OCI-LY7 (cell line): ENCODE measurements around the gene TOX3. TPM values are rescaled to one million over a fixed set of nuclear protein-coding genes. Genes with fewer than 3 reads are reported as not detected.

ENCODE experiments used
- BruUV-seq: library from RNA; stranded (reverse); fragments of 400-500 nt; replicated peaks from 2 replicates; lab custom pipeline; 2021; lab: Mats Ljungman, UMichigan
- CTCF ChIA-PET: fragments of 300-600 bp; sonication (Branson Sonifier 250); formaldehyde crosslinking; loops from one replicate; lab custom pipeline; 2022; ENCODE audit warnings: antibody characterized with exemption; ENCODE audit not compliant: unreplicated experiment; lab: Charles Lee
- POLR2A ChIA-PET: fragments of 300-600 bp; sonication (Branson Sonifier 250); formaldehyde crosslinking; loops from one replicate; lab custom pipeline; 2022; ENCODE audit warnings: antibody characterized with exemption; lab: Charles Lee
- DNase-seq: peaks from one replicate; pipeline ENCODE4 v3.0.0-alpha.2; 2015; ENCODE audit warnings: low spot score
- H2AFZ ChIP-seq: fragments of 200-600 bp; sonication (generic), shearing (Covaris generic); 2 replicates; pipeline ENCODE4 v1.6.1; 2014; ENCODE audit warnings: mild to moderate bottlenecking, antibody characterized with exemption, low read length, moderate library complexity
- H3K27ac ChIP-seq: fragments of 200-600 bp; sonication (generic); 2 replicates; pipeline ENCODE4 v1.5.1; 2014; ENCODE audit warnings: mixed run types, low read depth, mild to moderate bottlenecking, moderate library complexity, low read length, inconsistent platforms; ENCODE audit not compliant: poor library complexity, severe bottlenecking
- H3K36me3 ChIP-seq: fragments of 200-600 bp; sonication (generic); 2 replicates; pipeline ENCODE4 v1.6.1; 2014; ENCODE audit warnings: mild to moderate bottlenecking, antibody characterized with exemption, low read length, moderate library complexity, mixed read lengths; ENCODE audit not compliant: insufficient read depth
- H3K4me1 ChIP-seq: fragments of 200-600 bp; sonication (generic); 2 replicates; pipeline ENCODE4 v1.5.1; 2014; ENCODE audit warnings: mild to moderate bottlenecking, low read length; ENCODE audit not compliant: insufficient read depth, poor library complexity, severe bottlenecking
- H3K4me2 ChIP-seq: fragments of 200-600 bp; sonication (generic); 2 replicates; pipeline ENCODE4 v1.6.1; 2014; ENCODE audit warnings: mild to moderate bottlenecking, low read length
- H3K4me3 ChIP-seq: fragments of 200-600 bp; sonication (generic); 2 replicates; pipeline ENCODE4 v1.5.1; 2014; ENCODE audit warnings: mild to moderate bottlenecking, low read depth, low read length; ENCODE audit not compliant: poor library complexity, severe bottlenecking
- H3K79me2 ChIP-seq: fragments of 200-600 bp; sonication (generic); 2 replicates; pipeline ENCODE4 v1.6.1; 2016; ENCODE audit warnings: low read depth, mild to moderate bottlenecking, low read length, moderate library complexity, mixed read lengths; ENCODE audit not compliant: insufficient read depth
- H3K9me2 ChIP-seq: fragments of 200-600 bp; sonication (generic); 2 replicates; pipeline ENCODE4 v1.6.1; 2016; ENCODE audit warnings: mild to moderate bottlenecking, low read length, mixed read lengths; ENCODE audit not compliant: insufficient read depth
- H3K9me3 ChIP-seq: fragments of 200-600 bp; sonication (generic); 2 replicates; pipeline ENCODE4 v1.6.1; 2014; ENCODE audit warnings: mild to moderate bottlenecking, mixed run types, low read length, mixed read lengths
- H4K20me1 ChIP-seq: fragments of 200-600 bp; sonication (generic); 2 replicates; pipeline ENCODE4 v1.6.1; 2014; ENCODE audit warnings: mild to moderate bottlenecking, antibody characterized with exemption, low read length, moderate library complexity, mixed read lengths; ENCODE audit not compliant: insufficient read depth
- EZH2phosphoT487 ChIP-seq: fragments of 200-600 bp; sonication (generic); IDR thresholded peaks from 2 replicates; pipeline ENCODE4 v1.6.1; 2018; ENCODE audit warnings: low read depth, borderline replicate concordance, mild to moderate bottlenecking, mixed run types, antibody characterized with exemption, low read length, moderate library complexity, mixed read lengths
- intact Hi-C: fragments of 100-400 bp; cut with micrococcal nuclease; formaldehyde crosslinking; loops from one replicate; pipeline ENCODE4 v1.10.0; 2022; ENCODE audit not compliant: unreplicated experiment
- total RNA-seq, 2 experiments: library from RNA; depleted of rRNA in 1 of 2; stranded (reverse); fragments of >200 nt in 1 of 2; shearing (Covaris generic) in 1 of 2; gene quantifications; 2 replicates each; pipeline ENCODE4 v1.2.3, GENCODE V29; 2014 to 2022
- TF ChIP-seq, protein P1 (sequence below): fragments of 200-600 bp; sonication (generic); conservative IDR thresholded peaks from 2 replicates; pipeline ENCODE4 v1.5.1; 2014; ENCODE audit warnings: mild to moderate bottlenecking, antibody characterized with exemption, low read length, moderate library complexity, mixed read lengths

The TOX3 gene
- total RNA-seq, 2 experiments from 2014 or later = not detected

- Histone ChIP-seq H3K27ac (no peak overlapping the region), H3K9me2 (no peaks in the 10 kb centered on the region), H3K9me3 (no peaks in the 10 kb centered on the region), H2AFZ (no peak overlapping the region), H3K4me3 (no peak overlapping the region), H4K20me1 (no peaks in the 10 kb centered on the region), H3K4me1 (no peaks in the 10 kb centered on the region), H3K79me2 (no peaks in the 10 kb centered on the region), H3K4me2 (no peak overlapping the region), H3K36me3 (no peaks in the 10 kb centered on the region)
- POLR2A ChIA-PET = no interaction called here
- intact Hi-C loops = no loop called here
- DNase-seq = no peak
- TF ChIP-seq, protein P1, sequence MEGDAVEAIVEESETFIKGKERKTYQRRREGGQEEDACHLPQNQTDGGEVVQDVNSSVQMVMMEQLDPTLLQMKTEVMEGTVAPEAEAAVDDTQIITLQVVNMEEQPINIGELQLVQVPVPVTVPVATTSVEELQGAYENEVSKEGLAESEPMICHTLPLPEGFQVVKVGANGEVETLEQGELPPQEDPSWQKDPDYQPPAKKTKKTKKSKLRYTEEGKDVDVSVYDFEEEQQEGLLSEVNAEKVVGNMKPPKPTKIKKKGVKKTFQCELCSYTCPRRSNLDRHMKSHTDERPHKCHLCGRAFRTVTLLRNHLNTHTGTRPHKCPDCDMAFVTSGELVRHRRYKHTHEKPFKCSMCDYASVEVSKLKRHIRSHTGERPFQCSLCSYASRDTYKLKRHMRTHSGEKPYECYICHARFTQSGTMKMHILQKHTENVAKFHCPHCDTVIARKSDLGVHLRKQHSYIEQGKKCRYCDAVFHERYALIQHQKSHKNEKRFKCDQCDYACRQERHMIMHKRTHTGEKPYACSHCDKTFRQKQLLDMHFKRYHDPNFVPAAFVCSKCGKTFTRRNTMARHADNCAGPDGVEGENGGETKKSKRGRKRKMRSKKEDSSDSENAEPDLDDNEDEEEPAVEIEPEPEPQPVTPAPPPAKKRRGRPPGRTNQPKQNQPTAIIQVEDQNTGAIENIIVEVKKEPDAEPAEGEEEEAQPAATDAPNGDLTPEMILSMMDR = no peak
- TF ChIP-seq EZH2phosphoT487 = no peak
- CTCF ChIA-PET = no interaction called here
- BruUV-seq = no TSS peak
Measured at GRCh38 chr16:52450241-52450640, 96.7 kb downstream of the TOX3 start.

- intact Hi-C loops = no loop called here
- Histone ChIP-seq H3K9me3 (no peaks in the 10 kb centered on the region), H3K36me3 (no peaks in the 10 kb centered on the region), H3K4me1 (no peaks in the 10 kb centered on the region), H3K4me3 (no peak overlapping the region), H3K79me2 (no peaks in the 10 kb centered on the region), H2AFZ (no peak overlapping the region), H4K20me1 (no peaks in the 10 kb centered on the region), H3K4me2 (no peak overlapping the region), H3K27ac (no peak overlapping the region), H3K9me2 (no peaks in the 10 kb centered on the region)
- TF ChIP-seq, protein P1 = no peak
- no peak for TF ChIP-seq EZH2phosphoT487
- ChIA-PET POLR2A (interaction anchor here (1.0 kb wide), 1 partner anchor 11 kb away, joined by 3 read pairs; no protein-coding TSS in a partner anchor), CTCF (no interaction called here)
- DNase-seq = no peak
- no TSS peak for BruUV-seq
Measured at GRCh38 chr16:52446080-52446479, 100.9 kb downstream of the TOX3 start.

DNA sequence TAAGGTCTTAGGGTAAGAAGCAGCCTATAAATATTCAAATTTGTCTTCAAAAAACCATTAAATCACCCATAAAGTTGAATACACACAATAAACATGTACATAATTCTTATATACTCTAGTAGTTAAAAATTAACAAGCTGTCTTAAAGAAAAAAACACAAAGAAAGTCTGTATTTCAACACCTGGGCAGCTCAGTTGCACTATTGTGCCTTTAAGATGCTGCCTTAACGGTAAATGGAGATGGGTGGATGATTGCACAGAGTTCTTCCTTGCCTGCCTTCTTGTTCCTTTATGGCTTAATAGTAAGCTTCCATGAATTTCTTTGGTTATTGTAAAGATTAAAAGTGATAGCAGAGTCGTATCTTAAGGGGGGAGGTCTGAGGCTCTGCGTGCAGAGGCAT lies 105.1 kb downstream of the TOX3 start:
- intact Hi-C loops = no loop called here
- Histone ChIP-seq H3K4me3 (no peak overlapping the region), H3K4me1 (peaks cover 5% of the 10 kb centered on the region), H3K27ac (no peak overlapping the region), H3K36me3 (no peaks in the 10 kb centered on the region), H3K4me2 (no peak overlapping the region), H2AFZ (no peak overlapping the region), H4K20me1 (no peaks in the 10 kb centered on the region), H3K9me3 (no peaks in the 10 kb centered on the region), H3K79me2 (no peaks in the 10 kb centered on the region), H3K9me2 (no peaks in the 10 kb centered on the region)
- ChIA-PET POLR2A (no interaction called here), CTCF (no interaction called here)
- no TSS peak for BruUV-seq
- no peak for DNase-seq
- no peak for TF ChIP-seq EZH2phosphoT487
- TF ChIP-seq, protein P1 = no peak
